LNCAP (cell line): ENCODE results near the gene MXRA5.

Experiments used
- CTCF ChIP-seq: fragments of 450-650 bp; IDR thresholded peaks from 2 replicates; pipeline ENCODE4 v1.5.1; 2017; ENCODE audit warnings: mild to moderate bottlenecking

The MXRA5 gene

DNA sequence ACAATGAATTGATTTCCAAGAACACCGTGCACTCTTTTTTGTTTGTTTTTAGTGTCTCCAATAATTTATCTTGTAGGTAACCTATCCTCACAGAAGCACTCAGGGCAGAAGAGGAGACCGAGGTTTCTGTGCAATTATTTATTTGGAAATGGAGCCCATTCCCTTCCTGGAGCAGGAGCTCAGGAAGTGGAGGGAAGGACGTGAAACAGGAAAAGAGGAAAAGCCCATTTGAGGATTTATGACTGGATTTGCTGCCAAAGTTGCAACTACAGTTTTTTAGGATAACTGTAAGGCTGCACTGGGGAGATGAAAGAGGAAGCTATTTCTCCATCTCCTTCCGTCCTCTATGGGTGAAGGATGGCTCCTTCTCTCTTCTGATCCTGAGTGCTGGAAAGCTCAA, 31.7 kb upstream of the MXRA5 start:
- no peak for TF ChIP-seq CTCF

GRCh38 chrX:3377560-3377959, 31.1 kb upstream of the MXRA5 start:
- TF ChIP-seq CTCF, result no peak

DNA sequence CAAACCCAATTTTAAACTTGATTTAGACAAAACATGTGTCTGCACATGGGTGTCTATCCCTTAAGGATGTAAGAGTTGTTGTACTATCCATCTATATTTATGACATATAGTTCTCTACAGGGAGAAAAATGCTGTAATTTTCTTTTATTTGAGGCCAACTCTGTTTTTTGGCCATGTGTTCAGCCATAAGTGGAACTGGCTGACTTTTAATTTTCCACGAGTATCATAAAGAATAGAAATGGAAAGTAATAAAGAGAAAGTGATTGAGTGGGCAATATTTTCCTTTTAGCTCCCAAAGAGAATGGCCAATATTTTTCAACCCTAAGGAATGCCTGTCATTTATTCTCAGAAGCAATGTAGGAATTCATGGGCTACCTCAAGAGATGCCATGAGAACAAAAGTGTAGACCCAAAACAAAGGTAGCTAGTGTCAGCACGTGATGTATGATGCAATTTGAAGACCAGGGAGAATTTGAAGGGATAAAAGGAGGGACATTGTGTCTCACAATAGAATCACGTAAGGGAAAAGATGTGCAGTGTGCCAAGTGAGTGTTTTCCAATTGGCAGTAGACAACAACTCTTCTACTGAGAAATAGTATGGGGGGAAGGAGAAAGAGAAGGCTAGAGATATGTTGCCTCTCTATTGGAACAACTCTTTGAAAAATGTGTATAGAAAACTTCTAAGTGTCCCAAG, 27.8 kb upstream of the MXRA5 start:
- no peak for TF ChIP-seq CTCF

DNA sequence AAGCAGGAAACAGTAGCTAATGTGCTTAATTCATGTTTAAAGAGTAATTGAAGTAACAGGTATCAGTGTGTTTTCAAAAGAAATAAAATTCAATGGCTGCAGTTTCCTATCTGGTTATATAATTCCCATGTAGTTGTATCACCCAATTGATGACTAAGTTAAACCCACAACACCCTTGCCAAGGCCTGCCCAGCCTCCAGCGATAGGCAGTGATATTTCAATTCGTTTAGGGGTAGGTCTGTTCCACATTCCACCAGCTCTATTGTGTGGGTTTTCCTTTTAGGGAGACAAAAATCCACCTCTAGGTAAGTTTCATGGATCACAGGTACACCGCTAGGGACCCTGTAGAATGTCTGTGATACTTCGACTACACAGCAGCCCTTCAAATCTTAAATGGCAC, 24.7 kb upstream of the MXRA5 start:
- TF ChIP-seq CTCF, result no peak

DNA sequence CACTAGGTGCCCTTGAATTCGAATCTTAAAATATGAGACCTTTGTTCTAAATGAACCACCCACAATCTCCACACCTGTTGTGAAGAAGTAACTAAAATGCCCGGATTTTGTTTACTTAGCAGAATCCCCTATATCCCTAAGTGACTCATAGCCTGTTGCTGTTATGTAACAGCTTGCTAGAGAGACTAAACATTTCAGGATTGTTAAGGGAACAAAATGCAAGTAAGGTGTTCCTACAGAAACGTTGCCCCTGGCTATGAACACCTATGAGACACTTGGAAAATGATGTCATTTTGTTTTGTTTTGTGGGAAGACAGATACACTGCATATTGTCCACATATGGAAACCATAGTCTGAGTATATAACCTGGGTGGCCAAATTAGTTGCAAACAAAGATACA, 24.2 kb upstream of the MXRA5 start:
- no peak for TF ChIP-seq CTCF

DNA sequence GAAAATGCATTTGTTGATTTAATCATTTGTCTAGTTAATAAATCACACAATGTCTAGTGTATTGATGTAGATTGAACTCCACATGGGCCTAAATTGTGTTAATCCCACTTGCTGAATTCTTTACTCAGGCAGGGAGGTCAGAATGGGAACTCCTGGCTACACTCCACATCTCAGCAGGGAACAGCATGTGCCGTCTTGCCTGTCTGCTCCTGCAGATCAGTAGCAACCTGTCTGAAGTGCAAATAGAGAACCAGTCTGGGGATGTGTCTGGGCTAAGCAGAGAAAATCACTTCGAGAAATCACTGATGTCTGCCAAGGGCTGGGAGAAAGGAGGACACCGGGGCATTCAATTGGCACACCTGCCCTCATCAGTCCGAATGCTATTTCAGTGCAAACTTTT, 16.5 kb upstream of the MXRA5 start:
- no peak for TF ChIP-seq CTCF

- no peak for TF ChIP-seq CTCF
These were observed 14.4 kb upstream of the MXRA5 start for GRCh38 chrX:3360881-3361280.

- TF ChIP-seq CTCF, result no peak
These were observed 4.8 kb upstream of the MXRA5 start for GRCh38 chrX:3351276-3351675.
